ENCODE results near the gene LPP.

The LPP gene

DNA sequence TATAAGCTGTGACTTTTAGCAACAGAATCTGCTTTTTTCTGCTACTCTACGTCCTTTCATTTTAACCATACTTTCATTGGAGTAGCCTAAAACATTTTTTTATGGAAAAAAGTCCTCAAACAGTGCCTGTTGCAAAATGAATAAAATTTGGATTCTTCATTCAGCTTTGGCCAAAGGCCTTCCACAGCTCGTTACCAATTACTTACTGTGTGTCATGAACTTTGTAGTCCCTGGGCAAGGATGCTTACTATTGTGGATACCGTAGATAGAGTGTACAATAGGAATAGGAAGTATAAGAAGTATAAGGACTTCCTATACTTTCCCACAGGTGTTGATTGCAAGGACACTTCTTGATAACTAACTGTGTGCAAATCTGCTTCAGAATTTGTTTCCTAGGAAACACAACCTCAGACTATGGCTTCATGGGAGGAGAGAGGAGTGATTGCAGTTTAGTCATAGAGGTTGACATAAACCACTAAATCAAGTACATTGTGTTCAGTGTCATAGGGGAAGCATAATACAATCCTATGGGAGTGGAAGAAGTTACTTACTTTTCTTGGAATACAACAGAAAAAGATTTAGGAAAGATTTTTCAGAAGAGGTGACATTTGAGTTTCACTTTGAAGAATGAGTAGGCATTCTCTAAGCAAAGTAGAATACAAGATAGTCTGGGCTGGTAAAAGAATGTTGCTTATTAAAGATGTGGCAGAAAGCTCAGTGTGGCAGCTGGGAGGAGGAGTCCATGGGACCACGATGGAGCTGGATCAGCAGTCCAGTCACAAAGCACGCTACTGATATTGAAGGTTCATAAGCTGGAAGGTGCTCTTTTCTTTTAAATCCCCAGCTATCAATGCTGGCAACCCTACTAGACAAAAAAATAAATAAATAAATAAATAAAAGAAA lies 708.1 kb downstream of the LPP start:
- peak; percentile 47 for DNase-seq (ENCODE audit: low read depth, low spot score)

DNA sequence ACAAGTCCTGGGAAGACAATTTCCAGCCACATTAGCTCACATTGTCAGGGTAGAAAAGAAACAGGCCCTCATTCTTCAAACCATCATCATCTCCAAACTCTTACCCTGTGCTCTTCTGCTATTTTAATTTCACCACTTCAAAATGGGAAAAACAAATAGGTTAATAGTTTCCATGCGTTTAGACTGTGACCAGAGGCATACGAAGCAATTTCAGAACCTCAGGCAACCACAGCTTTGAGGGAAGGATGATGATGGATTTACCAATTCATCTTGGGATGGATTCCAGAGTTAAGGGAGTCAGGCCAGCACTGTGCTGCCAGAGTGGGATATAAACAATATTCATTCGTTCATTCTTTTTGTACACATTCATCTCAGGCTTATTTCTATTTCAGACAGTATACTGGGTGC lies 710.0 kb downstream of the LPP start:
- peak; percentile 64 for DNase-seq (ENCODE audit: low read depth, low spot score)

DNA sequence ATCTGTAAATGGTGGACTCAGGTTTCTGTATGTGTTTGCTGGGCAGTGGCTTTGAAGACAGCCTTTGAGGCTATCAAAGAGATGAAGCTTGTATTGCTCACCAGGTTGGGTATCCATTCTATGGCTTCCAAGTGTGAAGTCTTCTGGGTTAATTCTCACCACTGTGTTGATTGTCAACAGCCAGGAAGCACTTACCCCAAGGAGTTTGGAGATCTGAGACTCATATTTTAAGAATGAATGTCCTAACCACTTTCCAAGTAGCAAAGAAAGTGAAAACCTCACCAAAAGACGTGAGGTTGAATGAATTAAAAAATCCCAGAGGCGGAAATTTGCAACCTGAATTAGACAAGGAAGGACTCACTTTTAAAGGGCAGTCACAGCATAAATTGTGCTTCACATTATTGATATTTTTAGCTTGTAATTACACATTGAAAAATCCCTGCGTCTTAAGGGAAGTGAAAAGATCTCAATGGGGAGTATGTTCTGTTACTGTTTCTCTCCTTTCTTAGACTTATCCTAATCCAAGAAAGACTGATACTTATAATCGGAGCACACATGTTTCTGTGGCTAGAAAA lies 713.8 kb downstream of the LPP start:
- peak; percentile 65 for DNase-seq (ENCODE audit: low read depth, low spot score)

DNA sequence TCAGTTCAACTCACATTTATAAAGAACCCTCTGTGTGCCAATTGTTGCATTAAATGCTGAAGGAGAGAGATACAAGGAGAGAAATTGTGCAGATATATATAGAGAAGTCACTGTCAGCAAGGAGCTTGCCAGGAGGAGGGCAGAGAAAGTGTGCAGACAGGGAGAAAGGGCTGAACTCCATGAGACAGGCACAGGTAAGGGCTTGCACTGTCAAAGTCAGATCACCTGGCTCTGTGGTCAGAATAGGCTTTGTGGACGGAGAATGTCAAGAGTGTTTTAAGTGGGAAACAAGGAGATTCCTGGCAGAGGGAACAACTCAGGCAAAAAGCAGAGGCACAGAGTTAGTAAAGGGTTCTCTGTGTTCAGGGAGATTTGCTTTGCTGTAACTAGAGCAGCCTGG lies 714.8 kb downstream of the LPP start:
- no peak for DNase-seq (ENCODE audit: low read depth, low spot score)

DNA sequence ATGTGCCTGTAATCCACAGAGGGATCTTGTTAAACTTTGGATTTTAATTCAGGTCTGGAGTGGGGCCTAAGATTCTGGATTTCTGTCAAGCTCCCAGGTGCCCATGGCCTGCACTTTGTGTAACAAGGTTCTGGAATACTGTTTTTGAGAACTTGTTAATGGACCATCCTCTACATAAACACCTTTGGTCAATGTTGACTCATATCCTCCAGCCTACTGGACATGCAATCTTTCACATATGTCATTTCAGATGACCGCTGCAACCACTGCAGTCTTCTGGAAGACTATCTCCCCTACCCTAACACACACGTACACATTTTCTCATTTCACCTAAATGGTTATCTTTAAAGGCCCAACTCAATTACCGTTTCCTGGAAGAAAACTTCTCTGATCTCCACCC lies 715.7 kb downstream of the LPP start:
- no peak for DNase-seq (ENCODE audit: low read depth, low spot score)

DNA sequence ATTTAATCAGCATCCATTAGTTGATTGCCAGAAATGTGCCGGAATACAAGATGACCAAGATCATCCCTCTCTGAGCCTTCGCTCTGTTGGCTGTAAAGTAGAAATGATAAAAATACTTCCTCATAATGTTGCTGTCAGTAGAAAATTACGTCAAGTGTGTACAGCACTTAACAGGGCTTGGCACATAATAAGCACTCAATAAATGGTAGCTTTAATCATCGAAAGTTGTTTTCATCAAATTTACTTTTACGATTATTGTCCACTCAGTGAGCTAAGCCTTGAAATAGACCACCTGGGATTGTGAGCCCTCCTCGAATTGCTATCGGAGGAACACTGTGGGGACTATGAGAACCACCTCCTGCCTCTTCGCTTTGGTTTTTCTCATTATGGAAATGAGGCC lies 716.5 kb downstream of the LPP start:
- DNase-seq (ENCODE audit: low read depth, low spot score): no peak

DNA sequence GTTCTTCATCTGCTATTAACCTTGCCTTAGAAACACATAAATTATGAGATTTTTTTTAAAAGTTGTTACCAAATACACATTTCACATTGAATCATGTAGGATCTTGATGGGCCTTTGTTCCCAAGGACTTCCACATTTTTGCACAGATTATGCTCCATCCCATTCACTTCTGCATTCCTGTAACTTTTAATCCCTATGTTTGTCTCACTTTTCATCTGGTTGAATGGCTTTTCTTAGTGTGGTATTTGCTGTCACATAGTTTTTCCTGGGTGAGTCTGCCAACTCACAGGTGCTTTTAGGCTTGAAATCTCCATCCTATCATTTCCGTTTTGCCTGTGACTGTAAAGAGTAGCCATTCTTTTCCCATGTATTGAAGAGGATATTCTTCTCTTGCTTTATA lies 720.6 kb downstream of the LPP start:
- DNase-seq (ENCODE audit: low read depth, low spot score): no peak

DNA sequence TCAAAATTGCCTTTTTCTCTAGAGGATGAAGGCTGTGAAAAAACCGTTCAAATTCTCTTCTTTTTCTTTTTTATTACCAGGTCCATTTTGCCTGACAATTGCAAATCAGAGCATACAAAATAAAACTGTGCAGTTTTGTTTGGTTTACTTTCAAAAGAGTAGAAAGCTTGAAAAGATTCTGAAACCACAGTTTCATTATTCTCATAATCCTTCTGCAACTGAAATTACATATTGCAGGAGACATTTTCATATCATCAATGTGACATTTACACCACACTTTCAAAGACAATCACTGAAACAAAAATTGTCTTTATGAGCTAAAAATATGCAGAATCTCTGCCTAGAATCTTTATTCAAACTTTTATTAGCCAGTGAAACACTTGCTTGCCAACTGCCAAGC lies 721.5 kb downstream of the LPP start:
- DNase-seq (ENCODE audit: low read depth, low spot score): no peak

DNA sequence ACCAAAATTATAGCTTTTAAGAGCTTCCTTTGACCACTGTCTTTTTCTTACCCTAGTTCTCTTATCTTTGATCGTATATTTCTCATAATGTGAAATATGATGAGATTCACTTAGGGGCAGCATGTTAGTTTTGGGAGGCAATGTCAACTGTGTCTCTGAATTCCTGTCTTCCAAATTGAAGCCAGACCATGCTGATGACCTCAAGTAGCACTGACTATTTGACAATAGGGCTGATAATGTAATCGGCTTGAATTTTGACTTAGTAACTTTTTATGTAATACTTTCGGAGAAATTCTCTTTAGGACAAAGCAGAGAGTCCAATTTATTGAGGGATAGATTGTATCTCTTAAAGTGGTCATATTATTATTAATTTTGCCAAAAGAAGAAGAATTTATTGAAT lies 722.4 kb downstream of the LPP start:
- no peak for DNase-seq (ENCODE audit: low read depth, low spot score)

DNA sequence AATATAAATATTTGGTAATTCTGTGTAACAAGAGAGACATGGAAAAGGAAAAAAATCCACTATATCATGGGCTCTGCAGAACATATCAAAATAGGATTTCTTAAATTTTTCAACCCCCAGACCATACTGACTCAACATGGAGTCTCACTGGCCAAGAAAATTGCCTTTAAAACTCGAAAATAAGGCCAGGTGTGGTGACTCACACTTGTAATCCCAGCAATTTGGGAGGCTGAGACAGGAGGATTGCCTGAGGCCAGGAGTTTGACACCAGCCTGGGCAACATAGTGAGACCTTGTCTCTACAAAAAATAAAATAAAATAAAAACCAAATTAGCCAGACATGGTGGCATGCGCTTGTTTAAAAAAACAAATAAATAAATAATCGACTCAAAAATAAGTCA lies 723.4 kb downstream of the LPP start:
- no peak for DNase-seq (ENCODE audit: low read depth, low spot score)

DNA sequence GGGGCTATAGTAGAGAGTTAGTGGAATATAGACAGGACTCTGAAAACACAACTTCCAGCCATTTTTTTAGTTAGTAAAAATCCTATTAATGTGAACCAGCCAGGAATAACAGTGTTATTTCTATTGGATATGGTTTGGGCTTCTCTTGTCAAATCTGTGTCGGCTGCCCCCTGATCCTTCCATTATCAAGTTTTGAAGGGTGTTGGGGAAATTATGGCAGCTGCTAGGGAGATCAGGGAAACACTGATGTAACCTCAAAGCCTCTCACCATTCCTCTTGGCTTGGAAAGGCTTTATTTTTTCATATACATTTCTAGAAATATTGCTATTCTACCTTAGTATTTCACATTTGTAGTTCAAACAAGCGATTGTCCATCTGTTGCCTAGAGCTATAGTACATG lies 724.1 kb downstream of the LPP start:
- DNase-seq (ENCODE audit: low read depth, low spot score): no peak

DNA sequence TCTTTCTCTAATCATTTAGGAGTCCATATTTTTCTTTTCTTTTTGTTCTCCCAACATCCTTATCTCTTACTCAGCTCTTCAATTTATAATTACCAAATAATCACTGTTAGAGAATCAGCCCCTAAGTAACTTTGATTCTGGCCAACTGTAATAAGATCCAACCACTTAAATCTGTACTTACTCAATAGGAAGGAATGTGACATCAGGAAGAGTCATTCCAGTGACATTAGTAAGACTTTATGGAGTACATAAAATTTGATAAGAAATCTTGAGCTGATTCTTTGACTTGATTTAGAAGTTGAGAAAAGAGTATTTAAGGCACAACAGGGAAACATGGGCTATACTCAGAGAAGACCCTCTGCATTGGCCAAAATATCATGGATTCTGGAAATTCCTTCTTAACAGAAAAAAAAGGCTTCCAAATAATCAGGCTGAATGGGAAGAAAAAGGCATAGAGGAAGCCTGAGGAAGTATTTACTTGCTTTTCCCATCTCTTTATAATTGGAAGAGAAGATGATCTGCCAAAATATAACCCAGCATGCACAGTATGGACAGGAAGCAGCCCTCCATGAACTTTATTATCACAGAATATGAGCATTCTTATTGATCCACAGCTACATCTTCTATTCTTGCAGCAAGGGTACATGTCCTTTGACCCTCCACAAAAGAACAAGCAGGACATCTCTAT lies 728.1 kb downstream of the LPP start:
- DNase-seq (ENCODE audit: low read depth, low spot score): peak; percentile 79

DNA sequence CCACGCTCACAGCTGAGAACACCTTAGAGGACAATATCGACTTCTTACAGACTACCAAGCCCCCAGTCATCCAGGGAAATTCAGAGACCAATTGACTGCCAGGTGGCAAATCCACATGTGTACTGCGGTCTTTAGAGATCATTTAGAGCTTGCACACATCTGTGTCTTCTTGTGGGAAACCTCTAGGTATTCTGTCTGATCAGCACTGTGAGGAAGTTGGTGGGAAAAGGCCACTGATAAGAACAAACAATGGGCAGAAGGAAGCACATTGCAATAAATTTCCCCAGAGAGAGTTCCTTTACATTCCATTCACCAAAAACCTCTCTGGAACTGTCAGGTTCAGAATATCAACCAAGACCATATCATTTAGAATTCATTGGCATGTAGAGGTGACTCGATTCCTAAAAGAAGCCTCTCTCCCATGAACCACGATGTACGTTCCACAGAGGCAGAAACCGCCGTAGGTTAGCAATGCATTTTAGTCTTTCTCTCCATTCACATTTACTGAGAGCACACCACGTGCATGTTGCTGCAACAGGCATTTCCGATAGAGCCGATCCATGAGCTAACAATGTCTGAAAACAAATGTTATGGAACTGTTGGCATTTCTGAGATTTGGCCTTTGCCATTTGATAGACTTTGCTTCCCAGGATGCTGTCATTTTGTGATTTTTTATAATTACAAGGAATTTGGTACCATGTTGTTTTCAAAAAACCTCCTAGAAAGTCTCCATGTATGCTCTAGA lies 730.5 kb downstream of the LPP start:
- no peak for DNase-seq (ENCODE audit: low read depth, low spot score)

DNA sequence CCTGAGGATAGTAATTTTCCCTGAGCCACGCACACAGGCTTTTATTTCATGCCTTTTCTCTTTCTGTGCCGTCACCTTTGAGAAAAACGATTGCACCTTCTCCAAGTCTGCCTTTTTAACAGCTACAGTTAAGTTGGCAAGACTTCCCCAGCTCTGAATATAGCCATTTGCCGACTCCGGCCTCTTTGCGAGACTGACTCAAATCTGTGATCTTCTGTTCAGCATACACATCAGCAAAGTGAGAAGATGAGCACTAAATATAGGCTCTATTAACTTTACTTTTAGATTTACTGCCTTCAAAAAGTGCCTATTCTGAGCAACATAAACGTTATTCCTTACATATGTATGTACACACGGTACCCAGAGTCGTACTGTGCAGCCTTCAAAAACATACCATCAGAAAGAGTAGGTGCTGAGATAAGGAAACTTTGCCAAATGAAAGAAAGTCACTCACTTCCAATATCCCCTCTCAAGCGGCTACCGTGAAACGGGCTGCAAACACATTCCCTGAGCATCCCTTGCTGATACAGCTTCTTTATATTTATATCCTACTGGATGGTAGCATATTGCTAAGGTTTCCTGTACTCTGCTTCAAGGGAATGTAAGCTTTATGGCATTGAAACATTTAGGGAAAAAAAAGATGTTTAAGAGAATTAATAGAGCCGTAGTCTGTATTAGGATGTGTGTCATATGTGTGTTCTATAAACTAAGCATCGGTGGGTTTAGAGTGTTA lies 734.5 kb downstream of the LPP start:
- no peak for DNase-seq (ENCODE audit: low read depth, low spot score)

DNA sequence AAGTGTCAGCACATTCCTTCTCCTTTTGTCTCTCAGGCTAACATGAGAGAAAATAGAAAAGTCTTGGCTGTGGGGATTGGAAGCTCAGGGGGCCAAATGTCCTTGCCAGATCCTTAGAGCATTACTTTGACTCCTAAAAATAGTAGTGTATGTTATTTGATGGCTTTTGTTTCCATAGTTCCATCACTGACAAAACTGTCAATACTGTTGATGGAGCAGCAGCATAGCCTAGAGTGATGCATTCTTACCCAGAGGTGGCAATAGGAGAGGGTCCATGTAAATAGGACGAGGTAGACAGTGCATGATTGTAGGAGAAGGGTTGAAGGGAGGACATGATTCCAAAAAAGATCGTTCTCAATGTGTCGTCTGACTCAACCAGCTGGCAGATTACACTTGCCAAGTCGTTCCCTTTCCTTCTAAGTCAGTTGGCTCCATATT lies 735.1 kb downstream of the LPP start:
- DNase-seq (ENCODE audit: low read depth, low spot score): no peak

DNA sequence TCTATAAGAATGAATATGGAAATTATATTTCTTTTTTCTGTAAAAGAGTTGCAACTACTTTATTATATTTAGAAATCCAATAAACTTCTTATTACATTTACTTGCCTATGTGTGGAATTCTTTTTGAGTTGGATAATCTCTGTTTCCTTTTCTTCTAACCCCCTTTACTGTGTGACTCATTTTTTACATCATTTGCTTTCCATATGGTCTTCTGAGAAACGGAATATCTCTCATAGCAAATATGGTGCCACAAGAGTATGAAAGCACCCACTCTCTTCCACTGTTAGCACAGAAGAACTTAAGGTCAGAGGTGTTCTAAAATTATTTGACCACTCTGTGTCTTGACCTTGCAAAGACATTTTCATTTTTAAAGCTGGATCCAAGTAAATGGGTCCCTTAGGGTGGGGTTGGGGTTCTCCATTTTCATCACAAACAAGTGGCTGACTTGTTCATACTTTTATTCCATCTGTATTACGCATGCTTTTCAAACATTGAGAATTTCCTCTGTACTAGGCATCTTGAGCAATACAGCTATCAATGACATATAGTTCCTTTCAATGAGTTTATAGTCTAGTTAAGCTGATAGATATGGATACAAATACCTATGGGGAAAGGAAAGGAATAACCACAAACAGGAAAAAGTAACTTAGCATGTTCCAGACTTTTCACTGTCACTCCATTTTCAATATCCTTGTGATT lies 736.8 kb downstream of the LPP start:
- DNase-seq (ENCODE audit: low read depth, low spot score): no peak

DNA sequence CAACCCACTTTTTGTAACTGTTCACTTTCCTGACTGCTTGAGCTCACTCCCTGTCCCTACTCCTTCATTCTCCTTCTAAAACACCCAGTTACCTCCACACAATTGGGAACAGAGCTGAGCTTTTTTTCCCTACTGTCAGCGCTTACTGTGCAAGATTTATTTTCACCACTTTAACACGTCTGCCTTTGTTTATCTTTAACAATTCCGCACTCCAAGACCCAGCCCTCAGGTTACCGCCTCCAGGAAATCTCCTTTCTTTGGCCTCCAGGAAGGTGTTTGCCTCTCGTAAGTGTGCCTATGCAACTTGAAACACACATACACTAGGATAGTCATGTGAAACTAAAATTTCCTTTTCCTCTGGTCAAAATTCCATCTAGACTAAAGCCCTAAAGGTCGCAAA lies 745.9 kb downstream of the LPP start:
- no peak for DNase-seq (ENCODE audit: low read depth, low spot score)

DNA sequence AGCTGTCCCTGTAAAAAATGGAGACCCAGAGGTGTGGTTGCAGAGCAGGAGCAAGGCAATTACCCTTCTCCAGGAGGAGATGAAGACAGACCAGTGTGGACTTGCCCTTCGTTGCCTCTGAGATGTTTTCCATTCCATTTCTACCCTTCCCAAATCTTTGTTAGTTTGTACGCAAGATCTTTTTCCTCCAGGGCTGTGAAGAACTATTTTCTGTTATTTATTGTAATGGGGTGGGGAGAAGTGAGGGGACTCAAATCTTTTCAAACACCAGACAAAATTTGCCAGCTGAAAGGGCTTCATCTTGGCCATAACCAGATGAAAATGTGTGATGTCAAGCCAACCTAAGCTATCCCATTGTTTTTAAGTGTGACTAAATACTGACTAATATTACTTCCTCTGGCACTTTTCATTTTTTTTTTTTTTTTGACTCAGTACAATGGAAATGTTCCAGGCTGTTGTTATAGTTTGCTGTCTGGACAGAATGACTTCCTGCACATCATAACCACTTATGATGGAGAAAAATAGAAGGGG lies 746.5 kb downstream of the LPP start:
- DNase-seq (ENCODE audit: low read depth, low spot score): peak; percentile 68

DNA sequence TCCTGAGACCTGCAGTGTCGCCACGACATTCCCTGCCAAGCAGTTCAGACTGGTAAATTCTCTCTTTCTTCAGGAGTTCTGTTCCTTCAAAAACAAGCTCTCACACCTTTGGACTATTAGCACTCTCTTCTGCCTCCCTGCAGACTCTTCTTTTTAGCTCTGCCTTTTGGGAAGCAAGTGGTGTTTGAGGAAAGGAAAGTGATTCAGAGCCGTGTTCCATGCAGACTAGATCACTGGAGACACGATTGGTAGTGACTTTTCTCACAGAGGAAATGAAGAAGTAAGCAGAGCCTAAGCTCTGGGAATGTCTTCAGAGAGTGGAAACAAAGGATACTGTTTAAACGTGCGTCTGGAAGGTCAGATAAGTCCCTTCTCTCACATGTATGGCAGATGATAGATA lies 747.2 kb downstream of the LPP start:
- peak; percentile 39 for DNase-seq (ENCODE audit: low read depth, low spot score)

DNA sequence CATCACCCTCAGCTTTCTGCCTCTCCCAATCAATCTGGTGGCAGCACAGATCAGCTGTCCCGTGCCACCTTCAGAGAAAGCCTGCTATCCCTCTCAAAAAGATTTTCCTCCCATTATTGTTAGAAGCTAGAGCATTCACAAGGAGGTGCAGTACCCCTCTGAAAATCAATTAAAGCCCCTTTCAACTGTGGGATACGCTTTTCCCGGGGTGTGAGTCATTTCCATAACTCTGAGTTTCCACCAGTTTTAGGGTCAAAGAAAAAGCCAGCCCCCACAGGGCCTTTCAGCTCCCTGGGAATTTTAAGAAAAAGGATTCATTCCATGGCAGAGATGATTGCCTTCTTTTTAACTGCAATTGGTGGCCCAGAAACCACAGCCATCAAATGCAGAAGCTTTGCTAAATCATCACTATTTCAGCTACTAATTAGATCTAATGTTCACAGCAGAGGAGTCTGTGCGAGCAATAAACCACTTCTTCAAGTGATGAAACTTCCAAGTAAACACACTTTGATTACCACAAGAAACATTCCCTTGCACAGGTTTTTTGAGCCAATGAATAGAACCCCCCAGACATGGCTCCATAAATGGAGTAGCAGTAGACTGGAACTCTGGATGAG lies 747.8 kb downstream of the LPP start:
- DNase-seq (ENCODE audit: low read depth, low spot score): peak; percentile 31

All from astrocyte of the hippocampus (primary cell).